GM19035 (cell line): Measurements from ENCODE around the gene PPP5C.
"Not testable (repeated sequence)": the region's sequence is repeated elsewhere in the genome, so short reads cannot be mapped to it uniquely, and the experiment has no call there.

Source experiments
- ATAC-seq: cut with Tn5 transposase; IDR thresholded peaks from one replicate; pipeline ENCODE4 v1.9.1; 2021; ENCODE audit not compliant: unreplicated experiment

PPP5C gene

DNA sequence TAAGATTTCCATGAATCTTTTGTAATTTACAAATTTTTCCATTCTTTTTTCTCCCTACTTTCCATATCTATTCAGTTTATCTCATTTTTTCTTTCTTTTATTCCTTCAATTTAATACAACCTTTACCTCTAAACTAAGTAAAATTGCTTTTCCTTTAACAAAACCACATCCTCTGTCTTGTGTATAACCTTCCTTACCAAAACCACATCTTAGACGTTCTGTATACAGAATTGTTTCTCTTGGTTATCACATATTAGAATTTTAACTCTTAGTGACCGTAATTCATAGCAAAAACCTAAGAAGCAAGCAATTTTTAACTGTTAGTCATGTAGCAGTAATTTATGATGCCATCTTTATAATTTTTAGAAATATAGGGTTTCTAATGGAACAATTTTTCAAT is 15.0 kb downstream of the PPP5C start:
- ATAC-seq: no peak

DNA sequence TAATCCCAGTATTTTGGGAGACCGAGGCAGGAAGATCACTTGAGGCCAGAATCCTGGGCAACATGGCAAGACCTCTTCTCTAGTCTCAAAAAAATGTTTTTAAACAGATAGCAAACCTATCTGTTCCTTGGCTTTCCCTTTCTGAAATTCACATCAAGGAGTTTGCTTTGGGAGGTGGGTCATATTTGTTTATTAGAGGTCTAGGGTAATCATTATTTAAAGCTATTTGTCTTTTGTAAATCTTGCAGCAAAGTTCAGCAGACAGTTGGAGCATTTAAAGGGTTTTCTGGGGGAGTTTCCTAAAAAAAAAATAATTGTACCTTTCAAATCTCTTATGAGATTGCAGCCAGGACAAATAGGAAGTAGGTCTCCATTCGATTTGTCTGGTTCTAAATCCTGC is 17.5 kb downstream of the PPP5C start:
- no peak for ATAC-seq

DNA sequence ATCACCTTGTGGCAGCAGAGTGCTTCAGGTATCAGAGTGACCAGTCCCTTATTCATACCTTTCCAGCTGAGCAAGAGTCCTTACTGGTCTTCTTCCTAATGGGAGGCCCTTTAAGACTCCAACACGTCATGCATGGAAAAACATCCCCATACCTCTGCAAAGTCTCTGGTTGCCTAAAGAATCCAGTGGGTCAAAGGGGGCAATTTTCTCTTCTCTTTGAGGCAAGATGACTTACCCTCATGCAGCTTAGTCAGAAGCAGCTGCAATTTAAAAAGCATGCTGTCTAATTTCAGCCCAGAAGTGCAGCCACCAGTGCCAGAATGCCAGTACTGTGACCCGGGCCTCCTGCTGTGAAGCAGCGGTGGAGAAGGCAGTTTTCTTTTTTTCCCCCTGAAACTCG is 18.7 kb downstream of the PPP5C start:
- ATAC-seq: no peak

DNA sequence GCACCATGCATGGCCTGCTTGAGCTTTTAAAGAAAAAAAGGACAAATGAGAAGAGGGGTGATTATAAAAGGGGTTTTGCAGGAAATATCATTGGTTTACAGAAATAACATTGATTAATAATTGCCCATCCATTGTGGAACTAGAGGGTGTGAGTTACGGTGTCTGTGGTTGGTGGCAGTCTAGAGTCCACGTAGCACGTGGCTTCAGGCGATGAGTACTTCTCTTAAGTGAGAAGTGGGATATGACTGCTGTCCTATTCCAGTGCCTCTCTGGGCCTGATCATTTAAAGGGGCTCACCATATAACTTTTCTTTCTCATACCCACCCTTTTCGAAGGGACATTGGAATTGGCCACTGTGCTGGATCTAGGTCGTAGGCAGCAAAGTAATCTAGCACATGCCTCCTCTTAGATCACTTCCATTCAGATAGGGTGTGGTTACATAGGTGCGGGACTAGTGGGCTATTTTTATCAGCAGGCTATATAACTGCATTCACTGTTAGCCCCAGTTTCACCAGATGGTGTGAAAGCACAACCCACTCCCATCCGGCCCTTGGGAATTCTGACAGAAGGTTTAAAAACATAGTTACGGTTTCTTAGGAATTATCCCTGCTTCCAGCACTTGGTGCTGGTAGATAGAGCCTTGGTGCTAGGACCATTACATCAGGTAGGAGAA is 19.9 kb downstream of the PPP5C start:
- no peak for ATAC-seq

DNA sequence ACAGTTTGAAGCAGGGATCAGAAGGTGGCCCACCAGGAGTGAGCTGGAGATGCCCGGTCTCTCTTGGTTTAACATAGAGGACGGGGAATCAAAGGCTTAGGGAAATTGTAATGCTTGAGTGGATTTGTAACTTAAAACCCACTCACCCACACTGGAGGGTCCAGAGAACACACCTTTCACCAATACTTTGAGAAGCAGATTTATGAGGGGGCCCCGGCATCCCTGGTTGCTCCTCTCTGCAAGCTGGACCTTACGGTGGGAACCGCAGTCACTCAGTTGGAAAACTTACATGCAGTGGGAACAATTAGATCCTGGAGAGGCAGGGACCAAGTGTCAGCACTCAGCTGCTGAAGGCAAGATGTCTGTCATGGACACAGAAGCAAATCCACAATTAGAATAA is 20.5 kb downstream of the PPP5C start:
- no peak for ATAC-seq

DNA sequence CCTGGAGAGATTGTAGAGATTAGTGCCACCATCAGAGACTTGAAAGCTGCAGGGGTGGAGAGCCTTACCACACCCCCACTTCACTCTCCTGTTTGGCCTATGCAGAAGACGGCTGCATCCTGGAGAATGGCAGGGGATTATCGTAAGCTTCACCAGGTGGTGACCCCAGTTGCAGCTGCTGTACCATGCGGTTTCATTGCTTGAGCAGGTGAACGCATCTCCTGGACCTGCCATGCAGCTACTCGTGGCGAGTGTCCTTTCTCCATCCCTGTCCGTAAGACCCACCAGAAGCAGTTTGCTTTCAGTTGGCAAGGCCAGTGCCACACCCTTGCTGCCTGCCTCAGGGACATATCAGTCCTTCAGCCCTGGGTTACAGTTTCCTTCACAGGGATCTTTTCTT is 21.2 kb downstream of the PPP5C start:
- ATAC-seq: no peak

DNA sequence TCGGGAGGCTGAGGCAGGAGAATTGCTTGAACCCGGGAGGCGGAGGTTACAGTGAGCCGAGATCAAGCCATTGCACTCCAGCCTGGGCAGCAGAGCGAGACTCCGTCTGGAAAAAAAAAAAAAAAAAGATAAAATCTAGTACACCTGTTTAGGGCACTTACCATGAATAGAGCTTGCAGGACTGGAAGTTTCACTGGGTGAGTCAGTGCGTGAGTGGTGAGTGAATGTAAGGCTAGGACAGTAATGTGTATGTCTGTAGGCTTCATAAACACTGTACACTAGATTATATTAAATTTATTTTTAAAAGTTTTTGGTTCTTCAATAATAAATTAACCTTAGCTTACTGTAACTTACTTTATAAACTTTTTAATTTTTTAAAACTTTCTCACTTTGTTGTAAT is 22.9 kb downstream of the PPP5C start:
- no peak for ATAC-seq

DNA sequence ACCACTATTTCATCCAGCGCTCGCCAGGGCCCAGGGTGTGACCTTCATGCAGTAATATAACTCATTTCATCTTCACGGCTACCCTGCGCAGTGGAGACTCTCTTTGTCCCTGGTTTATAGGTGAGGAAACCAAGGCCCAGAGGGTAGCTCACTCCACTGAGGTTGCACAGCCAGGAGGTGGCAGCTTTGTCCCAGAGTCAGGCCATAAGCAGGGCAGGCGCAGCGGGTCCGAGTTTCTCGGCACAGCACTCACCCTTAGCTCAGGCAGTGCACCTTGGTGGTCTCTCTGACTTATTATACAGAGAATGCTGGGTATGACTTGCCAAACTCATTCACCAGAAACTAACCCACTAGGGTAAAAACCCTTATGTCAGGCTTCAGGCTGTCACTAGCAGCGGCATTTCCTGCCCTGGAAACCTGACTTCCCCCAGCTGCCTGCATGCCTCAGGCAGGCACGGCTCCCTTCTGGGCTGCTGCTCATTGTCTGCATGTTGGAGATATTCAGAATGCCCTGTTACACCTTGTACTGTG is 24.5 kb downstream of the PPP5C start:
- no peak for ATAC-seq

DNA sequence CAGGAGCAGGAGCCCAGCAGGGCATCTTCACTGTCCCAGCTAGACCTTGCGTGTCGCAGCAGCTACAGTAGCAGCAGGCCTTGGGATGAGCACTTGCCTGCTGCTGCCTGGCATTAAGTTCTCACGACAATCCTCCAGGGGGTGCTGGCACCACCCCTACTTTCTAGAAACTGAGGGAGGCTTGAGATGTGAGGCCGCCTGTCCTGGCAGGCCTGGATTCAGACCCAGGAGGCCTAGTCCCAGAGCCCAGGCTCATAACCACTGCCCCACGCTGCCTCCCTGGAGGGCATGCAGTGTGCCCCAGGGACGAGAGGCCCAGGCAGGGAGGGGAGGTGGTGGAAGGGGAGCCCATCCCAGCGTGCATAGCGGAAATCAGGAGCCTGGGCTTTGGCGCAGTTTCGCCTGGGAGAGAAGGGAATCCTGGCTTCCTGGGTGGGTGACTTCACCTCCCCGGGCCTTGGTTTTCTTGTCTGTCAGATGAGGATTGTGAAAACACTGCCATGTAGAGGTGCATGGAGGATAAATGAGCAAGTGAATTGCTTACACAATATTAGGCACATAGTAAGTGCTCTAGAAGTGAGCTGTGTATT is 26.1 kb downstream of the PPP5C start:
- ATAC-seq: no peak

DNA sequence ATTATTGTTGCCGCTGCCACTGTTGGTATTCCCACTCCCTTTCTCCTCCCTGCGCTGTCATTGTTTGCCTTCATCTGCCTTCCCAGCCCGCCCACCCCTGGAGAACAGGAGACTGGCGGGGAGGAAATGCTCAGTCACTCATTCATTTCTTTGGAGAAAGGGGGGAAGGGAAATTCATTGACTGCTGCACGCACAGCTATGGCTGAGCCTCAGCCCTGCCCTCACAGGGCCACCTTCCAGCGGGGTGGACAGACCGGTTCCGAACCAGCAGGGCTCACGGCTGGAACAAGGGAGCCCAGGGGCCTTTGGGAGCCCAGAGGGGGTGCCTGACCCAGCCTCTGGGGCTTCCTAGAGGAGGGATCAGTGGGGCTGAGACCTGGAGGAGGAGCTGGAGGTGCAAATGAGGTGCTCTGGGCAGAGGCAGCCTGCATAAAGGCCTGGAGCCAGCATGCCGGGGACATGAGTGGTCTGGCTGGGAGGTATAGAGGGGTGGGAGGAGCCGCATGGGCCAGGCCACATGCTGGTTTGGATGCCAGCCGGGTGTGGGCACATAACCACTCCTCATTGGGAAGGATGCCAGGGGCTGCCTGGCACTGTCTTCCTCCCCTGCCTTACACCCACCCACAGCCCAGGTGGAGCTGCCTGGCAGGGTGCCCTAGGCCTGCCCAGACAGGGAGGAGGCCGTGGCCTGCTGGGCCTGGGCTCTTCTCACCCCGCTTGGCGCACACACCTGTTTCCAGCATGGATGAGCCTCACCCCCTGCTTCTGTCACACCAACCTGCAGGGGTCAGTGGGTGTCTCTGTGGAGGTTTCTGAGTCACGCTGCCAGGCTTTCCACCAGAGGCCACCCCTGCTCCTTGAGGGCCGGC is 26.8 kb downstream of the PPP5C start:
- no peak for ATAC-seq

DNA sequence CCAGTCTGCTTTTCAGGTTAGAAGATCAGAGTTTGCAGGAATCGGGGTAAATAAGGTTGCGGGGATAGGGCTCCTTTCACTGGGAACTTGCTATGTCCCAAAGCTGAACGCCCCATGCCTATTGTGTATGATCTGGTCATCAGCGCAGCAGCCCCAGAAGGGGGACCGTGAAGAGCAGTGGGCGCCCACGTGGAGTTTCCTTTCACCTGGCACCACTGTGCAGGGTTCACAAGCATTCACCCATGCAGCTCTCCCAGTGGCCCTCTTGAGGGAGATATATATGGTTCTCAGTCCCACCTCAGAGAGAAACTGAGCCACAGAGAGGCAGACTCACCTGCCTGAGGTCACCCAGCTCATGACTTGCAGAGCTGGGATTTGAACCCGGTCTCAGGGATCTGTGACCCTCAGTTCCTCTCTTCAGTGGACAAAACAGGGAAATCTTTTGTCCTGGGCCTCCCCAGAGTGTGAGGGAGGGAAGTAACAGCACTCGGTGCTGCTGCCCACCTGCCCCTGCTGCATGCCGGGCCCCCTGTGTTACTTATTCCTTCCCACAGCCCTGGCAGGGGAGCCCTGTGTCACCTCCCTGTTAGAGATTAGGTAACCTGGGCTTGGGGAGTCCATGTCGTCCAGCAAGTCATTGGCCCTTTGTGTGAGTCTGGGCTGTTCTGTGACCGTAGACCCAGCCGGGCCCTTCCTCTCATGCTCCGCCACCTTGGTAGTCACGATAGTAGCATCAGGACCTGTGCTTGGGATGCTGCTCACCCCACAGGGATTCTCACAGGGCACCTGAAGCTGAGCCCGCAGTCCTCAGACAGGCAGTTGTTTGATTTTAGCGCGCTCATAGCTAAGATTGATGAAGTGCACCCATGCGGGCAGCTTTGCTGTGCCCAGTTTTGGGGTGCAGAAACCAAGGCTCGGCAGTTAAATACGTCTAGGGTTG is 27.9 kb downstream of the PPP5C start:
- no peak for ATAC-seq

DNA sequence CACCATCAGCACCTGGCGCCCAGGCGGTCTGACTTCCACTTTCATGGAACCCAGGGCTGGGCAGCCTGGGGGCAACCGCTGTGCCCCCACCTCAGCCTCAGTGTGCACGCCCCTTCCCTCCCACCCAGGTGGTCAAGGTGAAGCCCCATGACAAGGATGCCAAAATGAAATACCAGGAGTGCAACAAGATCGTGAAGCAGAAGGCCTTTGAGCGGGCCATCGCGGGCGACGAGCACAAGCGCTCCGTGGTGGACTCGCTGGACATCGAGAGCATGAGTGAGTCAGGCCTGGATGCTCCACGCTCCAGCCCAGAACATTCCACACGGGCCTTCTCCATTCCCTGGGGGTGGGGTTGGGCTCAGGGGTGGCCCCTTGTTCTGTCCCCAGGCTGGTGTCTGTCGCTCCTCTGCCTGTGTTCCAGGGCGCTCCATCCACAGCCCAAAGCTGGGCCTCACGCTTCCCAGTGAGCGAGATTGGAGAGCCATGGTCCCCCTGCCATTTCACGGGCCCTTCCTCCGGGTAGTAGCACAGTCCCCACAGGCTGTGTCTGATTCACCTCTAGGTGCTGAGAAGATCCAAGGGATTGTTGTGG is 28.7 kb downstream of the PPP5C start:
- ATAC-seq: not testable (repeated sequence)

DNA sequence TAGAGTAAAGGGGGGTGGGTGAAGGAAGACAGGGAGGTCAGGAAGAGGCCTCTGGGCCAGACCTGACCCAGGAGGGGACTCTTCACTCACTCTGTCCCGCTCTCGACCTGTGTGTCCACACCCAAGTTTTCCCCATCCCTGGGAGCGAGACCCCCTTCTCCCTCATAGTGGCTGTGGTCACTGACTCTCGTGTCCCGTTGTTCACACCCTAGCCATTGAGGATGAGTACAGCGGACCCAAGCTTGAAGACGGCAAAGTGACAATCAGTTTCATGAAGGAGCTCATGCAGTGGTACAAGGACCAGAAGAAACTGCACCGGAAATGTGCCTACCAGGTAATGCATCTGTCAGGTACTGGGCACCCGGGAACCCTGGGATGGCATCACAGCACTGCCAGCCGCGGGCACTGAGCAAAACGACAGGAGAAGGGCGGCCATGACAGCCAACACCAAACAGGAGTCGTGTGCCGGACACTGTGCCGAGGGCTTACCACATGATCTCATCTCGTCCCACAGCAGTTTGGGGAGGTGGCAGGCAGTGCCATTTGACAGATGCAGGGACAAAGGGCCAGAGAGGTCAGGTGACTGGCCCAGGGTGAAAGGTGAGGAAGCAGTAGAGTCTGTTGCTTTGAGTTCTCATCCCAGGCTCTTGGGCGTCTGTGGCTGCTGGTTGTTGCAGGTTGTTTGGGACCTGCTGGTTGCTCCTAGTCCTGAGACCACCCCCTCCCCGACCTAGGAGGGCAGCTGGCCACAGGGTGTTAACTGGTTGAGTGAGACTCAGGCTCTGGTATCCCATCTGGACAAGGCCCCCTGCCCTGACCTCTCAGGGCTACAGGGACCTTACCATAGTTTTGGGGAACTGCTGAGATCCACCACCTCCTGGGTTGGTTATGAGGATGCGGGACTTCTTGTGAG is 29.6 kb downstream of the PPP5C start:
- no peak for ATAC-seq

DNA sequence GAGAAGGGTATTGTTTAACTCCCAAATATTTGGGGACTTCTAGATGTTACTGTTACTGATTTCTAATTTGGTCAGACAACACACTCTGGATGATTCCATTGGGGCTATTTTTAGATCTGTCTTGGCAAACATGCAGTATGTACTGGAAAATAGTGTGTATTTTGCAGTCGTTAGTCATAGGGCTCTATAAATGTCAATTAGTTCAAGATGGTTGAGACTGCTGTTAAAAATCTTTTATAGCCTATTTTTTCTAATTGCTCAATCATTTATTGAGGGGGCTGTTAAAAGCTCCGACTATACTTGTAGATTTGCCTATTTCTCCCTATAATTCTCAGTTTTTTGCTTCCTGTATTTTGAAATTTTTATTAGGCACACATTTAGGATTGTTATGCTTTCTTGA is 31.4 kb downstream of the PPP5C start:
- ATAC-seq: no peak

DNA sequence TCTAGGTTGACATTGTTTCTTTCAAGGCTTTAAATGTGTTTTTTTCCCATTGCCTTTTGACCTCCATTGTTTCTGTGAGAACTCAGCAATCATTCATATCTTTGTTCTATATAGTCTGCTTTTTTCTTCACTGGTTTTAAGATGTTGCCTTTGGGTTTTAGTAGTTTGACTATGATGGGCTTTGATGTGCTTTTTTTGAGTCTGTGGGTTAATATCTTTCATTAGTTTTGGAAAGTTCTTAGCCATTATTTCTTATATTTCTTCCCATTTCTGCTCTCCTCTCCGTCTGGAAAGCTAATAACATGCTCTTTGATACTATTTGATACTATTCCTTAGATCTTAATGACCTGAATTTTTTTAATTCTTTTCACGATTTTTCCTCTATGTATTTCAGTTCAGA is 33.8 kb downstream of the PPP5C start:
- ATAC-seq: no peak

DNA sequence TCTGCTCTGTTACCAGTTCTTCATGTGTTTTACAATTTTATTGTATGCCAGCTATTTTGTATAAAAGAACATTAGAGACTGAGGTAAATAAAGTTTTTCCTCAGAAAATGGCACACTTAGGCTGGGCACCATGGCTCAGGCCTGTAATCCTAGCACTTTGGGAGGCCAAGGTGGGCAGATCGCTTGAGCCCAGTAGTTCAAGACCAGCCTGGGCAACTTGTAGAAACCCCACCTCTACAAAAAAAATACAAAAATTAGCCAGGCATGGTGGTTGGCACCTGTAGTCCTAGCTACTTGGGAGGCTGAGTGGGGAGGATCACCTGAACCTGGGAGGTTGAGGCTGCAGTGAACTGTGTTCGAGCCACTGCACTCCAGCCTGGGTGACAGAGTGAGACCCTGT is 34.5 kb downstream of the PPP5C start:
- no peak for ATAC-seq

DNA sequence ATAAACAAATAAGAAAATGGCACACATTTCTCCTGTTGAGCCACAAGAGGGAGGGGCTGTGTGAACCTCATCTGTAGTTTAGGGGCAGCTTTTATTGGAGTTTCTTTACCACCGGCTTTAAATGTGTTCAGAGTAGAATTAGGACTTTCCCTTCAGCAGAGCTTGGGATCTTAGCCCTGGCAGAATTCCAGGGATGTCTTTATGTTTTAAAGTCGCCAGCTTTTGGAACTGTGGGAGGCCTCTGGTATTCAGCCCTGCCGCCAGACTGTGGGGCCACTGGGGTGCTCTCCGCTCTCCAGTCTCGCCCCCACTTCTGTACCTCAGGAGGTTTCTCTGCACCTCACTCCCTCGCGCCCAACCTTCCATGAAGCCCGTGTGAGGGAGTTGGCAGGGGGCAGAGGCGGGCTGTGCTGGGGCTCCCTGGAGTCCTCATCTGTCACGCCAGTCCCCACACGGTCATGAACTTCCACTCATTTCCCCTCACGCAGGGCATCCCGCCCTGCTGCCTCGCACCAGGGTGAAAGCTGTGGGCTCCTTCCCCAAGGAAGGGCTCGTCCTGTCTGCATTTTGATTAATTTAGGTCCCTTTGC is 35.0 kb downstream of the PPP5C start:
- no peak for ATAC-seq

DNA sequence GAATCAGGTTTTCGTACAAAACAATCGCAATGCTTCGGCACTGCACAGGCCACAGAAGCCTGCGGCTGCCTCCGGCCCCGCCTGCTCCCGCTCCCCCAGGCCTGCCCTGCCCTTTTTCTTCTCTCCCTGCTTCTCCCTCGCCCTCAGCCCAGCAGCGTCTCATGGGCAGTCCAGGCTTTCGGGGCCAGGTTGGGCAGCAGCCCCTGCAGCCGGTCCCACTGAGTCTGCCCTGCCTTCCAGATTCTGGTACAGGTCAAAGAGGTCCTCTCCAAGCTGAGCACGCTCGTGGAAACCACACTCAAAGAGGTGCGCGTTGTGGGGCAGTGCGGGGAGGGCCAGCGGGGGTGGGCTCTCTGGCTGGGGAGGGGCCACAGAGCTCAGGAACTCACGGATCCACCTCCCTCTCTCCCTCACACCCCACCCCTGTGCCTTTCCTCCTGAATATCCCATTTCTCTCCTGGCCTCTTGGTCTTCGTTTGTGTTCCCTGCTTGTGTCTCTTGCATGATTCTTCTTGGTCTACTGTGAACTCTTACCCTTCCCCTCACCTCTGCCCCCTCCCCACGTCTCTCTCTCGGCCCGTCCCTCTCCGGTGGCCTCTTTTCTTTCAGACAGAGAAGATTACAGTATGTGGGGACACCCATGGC is 36.4 kb downstream of the PPP5C start:
- no peak for ATAC-seq

DNA sequence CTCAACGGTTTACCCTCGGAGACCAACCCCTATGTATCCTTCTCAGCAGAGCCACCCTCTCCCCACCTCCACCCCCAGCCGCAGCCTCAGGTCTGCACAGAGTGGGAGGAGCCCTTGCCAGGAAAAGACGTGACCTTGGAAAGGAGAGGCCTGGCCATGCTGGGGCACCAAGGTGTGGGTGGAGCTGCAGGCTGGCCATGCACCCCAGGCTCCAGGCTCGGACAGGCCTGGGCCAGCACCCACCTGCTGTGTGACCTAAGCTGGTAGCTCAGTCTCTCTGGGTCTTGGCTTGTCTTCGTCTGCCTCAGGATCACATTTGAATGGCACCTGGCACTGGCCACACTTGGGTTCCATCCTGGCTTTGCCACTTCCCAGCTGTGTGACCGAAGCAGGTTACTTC is 37.0 kb downstream of the PPP5C start:
- ATAC-seq: no peak
